Measurements from ENCODE around the gene ZNF778.

ZNF778 gene

DNA sequence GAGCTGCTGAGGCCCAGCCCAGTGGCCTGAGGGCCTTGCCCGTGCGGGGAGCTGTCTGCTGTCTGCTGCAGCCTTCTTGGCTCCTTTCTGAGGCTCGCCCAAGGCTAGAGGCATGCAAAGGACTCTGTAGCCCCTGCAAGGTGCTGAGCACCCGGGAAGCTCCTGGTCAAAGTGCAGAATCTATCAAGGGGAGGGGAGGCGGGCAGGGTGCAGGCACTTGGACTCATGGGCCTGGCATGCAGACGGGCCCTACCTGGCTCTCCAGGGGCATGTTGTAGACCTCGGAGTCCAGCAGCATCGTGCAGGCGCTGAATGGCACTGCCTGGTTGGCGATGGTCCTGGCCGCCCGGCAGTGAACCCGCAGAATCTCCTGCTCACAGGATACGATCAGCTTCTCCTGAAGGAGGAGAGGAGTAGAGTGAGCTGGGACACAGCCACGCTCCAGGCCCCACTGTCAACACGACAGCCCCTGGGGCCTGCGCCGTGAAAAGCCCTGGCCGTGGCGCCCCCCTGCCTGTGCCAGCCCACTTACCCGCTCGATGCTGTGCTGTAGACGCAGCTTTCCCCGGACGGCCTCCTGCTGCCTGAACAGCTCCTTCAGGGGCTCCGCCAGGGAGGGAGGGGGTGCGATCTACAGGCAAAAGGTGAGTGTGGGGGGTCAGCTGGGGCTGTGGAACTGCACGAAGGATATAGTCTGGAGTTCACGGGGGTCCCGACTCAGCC is 57.2 kb downstream of the ZNF778 start:
- Histone ChIP-seq H3K9me3 (ENCODE audit: insufficient read depth, low read depth, low read length) (no peaks in the 10 kb centered on the region), H3K4me1 (ENCODE audit: insufficient read depth, low read length, poor library complexity, severe bottlenecking) (no peaks in the 10 kb centered on the region), H3K27me3 (ENCODE audit: insufficient read depth, low read length, poor library complexity, severe bottlenecking) (no peaks in the 10 kb centered on the region), H3K9ac (ENCODE audit: low read depth, low read length, poor library complexity, severe bottlenecking) (no peak overlapping the region), H3F3A (ENCODE audit: low read depth) (no peaks in the 10 kb centered on the region), H3K36me3 (ENCODE audit: insufficient read depth, low read length) (peaks cover 20% of the 10 kb centered on the region; the same call in 1 of the 2 replicates), H3K4me3 (ENCODE audit: low read length, poor library complexity, severe bottlenecking) (no peak overlapping the region), H2AFZ (ENCODE audit: low read length) (no peak overlapping the region), H4K20me1 (ENCODE audit: insufficient read depth, low read length, poor library complexity, severe bottlenecking) (no peaks in the 10 kb centered on the region), H3K79me2 (ENCODE audit: insufficient read depth, low read length) (no peaks in the 10 kb centered on the region), H3K9me2 (replicated peaks; ENCODE audit: low read depth, low read length) (no peaks in the 10 kb centered on the region), H3K4me2 (ENCODE audit: low read depth, low read length, poor library complexity, severe bottlenecking) (no peak overlapping the region)
- TF ChIP-seq EZH2phosphoT487 (IDR thresholded peaks at IDR 0.05; ENCODE audit: borderline replicate concordance), result no peak
- TF ChIP-seq, protein P1, sequence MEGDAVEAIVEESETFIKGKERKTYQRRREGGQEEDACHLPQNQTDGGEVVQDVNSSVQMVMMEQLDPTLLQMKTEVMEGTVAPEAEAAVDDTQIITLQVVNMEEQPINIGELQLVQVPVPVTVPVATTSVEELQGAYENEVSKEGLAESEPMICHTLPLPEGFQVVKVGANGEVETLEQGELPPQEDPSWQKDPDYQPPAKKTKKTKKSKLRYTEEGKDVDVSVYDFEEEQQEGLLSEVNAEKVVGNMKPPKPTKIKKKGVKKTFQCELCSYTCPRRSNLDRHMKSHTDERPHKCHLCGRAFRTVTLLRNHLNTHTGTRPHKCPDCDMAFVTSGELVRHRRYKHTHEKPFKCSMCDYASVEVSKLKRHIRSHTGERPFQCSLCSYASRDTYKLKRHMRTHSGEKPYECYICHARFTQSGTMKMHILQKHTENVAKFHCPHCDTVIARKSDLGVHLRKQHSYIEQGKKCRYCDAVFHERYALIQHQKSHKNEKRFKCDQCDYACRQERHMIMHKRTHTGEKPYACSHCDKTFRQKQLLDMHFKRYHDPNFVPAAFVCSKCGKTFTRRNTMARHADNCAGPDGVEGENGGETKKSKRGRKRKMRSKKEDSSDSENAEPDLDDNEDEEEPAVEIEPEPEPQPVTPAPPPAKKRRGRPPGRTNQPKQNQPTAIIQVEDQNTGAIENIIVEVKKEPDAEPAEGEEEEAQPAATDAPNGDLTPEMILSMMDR (conservative IDR thresholded peaks at IDR 0.05; ENCODE audit: low read length), result no peak

DNA sequence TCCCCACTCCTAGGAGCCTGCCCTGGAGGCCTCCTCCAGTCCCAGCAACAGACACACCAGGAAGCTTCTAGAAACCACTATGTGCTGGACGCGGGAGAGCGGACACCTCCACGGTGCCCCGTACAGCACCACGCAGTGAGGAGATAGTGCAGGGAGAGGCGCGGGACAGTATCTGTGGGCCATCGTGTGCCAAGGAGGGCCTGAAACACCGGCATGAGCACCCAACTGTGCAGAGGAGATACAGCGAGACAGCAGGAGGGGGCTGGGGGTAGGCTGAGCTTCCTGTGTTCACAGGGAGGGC is 57.7 kb downstream of the ZNF778 start:
- Histone ChIP-seq H3K4me3 (ENCODE audit: low read length, poor library complexity, severe bottlenecking) (no peak overlapping the region), H3F3A (ENCODE audit: low read depth) (no peaks in the 10 kb centered on the region), H4K20me1 (ENCODE audit: insufficient read depth, low read length, poor library complexity, severe bottlenecking) (no peaks in the 10 kb centered on the region), H3K36me3 (ENCODE audit: insufficient read depth, low read length) (peaks cover 20% of the 10 kb centered on the region; the same call in 1 of the 2 replicates), H2AFZ (ENCODE audit: low read length) (no peak overlapping the region), H3K79me2 (ENCODE audit: insufficient read depth, low read length) (no peaks in the 10 kb centered on the region), H3K27me3 (ENCODE audit: insufficient read depth, low read length, poor library complexity, severe bottlenecking) (no peaks in the 10 kb centered on the region), H3K9ac (ENCODE audit: low read depth, low read length, poor library complexity, severe bottlenecking) (no peak overlapping the region), H3K4me1 (ENCODE audit: insufficient read depth, low read length, poor library complexity, severe bottlenecking) (no peaks in the 10 kb centered on the region), H3K9me3 (ENCODE audit: insufficient read depth, low read depth, low read length) (no peaks in the 10 kb centered on the region), H3K4me2 (ENCODE audit: low read depth, low read length, poor library complexity, severe bottlenecking) (no peak overlapping the region), H3K9me2 (replicated peaks; ENCODE audit: low read depth, low read length) (no peaks in the 10 kb centered on the region)
- TF ChIP-seq, protein P1 (conservative IDR thresholded peaks at IDR 0.05; ENCODE audit: low read length), result no peak
- no peak for TF ChIP-seq EZH2phosphoT487 (IDR thresholded peaks at IDR 0.05; ENCODE audit: borderline replicate concordance)

DNA sequence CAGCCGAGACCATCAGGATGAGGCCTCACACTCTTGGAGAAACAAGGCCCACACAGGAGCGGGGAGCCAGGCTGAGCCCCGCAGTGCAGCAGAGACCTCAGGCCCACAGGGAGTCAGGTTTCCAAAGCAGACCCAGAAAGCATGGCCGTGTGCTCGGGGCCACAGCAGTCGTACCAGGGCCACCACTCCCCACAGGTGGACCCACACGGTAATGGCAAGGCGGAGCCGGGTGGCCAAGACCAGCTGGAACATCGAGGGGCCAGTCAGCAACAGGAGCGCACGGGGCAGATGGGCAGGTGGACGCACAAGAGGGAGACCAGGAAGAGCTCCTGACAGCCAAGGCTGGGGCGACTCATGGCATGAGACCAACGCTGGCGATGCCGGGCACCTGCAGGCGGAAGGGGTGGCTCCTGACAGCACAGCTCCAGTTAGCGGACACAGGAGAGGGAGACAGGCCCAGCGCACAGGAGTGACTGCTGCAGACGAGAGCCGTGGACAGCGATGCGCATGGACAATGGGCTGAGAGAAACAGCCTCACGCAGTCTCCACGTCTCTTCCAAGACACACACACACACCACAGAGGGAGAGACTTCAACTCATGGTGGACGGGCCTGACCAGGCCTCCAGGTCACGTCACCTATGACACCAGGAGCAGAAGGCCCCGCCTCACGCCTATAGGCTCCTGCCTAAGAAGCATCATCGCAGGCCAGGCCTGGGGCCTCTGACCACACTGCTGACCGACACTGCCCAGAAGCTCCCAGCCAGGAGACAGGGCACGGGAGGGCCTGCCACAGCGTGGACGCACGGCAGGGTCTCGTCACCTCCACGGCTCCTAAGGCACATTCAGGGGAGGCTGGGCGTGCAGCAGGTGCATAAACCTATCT is 58.6 kb downstream of the ZNF778 start:
- Histone ChIP-seq H3K36me3 (ENCODE audit: insufficient read depth, low read length) (peaks cover 20% of the 10 kb centered on the region; the same call in 1 of the 2 replicates), H3F3A (ENCODE audit: low read depth) (no peaks in the 10 kb centered on the region)

More for the DNA sequence above, 58.6 kb downstream of the ZNF778 start:
- Histone ChIP-seq H3K9me2 (replicated peaks; ENCODE audit: low read depth, low read length) (no peaks in the 10 kb centered on the region), H2AFZ (ENCODE audit: low read length) (no peak overlapping the region), H3K9me3 (ENCODE audit: insufficient read depth, low read depth, low read length) (no peaks in the 10 kb centered on the region), H3K4me3 (ENCODE audit: low read length, poor library complexity, severe bottlenecking) (no peak overlapping the region), H3K27me3 (ENCODE audit: insufficient read depth, low read length, poor library complexity, severe bottlenecking) (no peaks in the 10 kb centered on the region), H3K79me2 (ENCODE audit: insufficient read depth, low read length) (no peaks in the 10 kb centered on the region), H3K9ac (ENCODE audit: low read depth, low read length, poor library complexity, severe bottlenecking) (no peak overlapping the region), H3K4me2 (ENCODE audit: low read depth, low read length, poor library complexity, severe bottlenecking) (no peak overlapping the region), H3K4me1 (ENCODE audit: insufficient read depth, low read length, poor library complexity, severe bottlenecking) (no peaks in the 10 kb centered on the region), H4K20me1 (ENCODE audit: insufficient read depth, low read length, poor library complexity, severe bottlenecking) (no peaks in the 10 kb centered on the region)
- TF ChIP-seq, protein P1 (conservative IDR thresholded peaks at IDR 0.05; ENCODE audit: low read length), result no peak
- TF ChIP-seq EZH2phosphoT487 (IDR thresholded peaks at IDR 0.05; ENCODE audit: borderline replicate concordance), result no peak
